Mucosa of stomach (tissue), 1 donor: ENCODE measurements around the gene PRKAR1B.

Source experiments
- H3K27me3 ChIP-seq: one replicate; pipeline ENCODE4 v1.7.0; 2013; ENCODE audit warnings: mild to moderate bottlenecking, low read length; ENCODE audit not compliant: control insufficient read depth, insufficient read depth
- H3K36me3 ChIP-seq: one replicate; pipeline ENCODE4 v1.7.0; 2013; ENCODE audit warnings: low read length; ENCODE audit not compliant: control insufficient read depth, insufficient read depth
- H3K4me1 ChIP-seq: one replicate; pipeline ENCODE4 v1.7.0; 2013; ENCODE audit warnings: mild to moderate bottlenecking, low read length; ENCODE audit not compliant: control insufficient read depth, insufficient read depth
- H3K4me3 ChIP-seq: one replicate; pipeline ENCODE4 v1.7.0; 2013; ENCODE audit warnings: low read length
- H3K9ac ChIP-seq: one replicate; pipeline ENCODE4 v1.7.0; 2013; ENCODE audit warnings: mild to moderate bottlenecking, low read length, moderate library complexity
- H3K9me3 ChIP-seq: one replicate; pipeline ENCODE4 v1.7.0; 2013; ENCODE audit warnings: mild to moderate bottlenecking, low read length, moderate library complexity; ENCODE audit not compliant: control insufficient read depth
- donor health status: Pancreatic carcinoma.

Gene PRKAR1B

DNA sequence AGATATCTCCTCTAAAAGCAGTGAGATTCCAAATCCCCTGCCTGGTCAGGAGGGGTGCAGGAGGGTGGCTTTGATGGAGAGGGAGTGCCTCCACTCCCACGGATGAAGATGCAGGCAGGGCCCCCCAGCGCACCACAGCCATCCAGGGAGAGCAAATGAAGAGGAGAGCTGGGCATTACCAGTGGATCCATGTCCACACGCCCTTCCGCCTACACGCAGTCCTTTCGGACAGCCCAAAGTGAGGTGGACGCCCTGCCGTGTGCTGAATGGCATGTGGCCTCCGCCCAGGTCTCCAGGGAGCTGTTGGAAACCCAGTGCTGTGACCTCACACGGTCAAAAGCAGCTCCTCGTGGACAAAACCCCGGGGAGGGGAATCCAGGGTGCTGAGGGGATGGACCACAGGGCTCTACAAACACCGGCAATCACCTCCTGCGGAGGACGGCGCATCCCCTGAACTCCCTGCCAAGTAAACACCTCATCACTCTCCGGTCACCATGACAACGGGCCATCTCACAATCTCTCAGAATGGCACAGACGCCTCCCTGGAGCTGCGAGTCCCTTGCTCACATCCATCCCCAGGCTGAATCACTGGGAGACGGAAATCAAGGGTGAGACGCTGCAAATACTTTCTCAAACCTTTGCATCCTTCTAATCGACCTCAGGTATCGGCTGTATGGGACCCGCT is 35.6 kb downstream of the PRKAR1B start:
- Histone ChIP-seq H3K9ac (no peak overlapping the region), H3K4me1 (no peaks in the 10 kb centered on the region), H3K4me3 (no peak overlapping the region), H3K27me3 (no peaks in the 10 kb centered on the region), H3K9me3 (no peaks in the 10 kb centered on the region), H3K36me3 (no peaks in the 10 kb centered on the region)

DNA sequence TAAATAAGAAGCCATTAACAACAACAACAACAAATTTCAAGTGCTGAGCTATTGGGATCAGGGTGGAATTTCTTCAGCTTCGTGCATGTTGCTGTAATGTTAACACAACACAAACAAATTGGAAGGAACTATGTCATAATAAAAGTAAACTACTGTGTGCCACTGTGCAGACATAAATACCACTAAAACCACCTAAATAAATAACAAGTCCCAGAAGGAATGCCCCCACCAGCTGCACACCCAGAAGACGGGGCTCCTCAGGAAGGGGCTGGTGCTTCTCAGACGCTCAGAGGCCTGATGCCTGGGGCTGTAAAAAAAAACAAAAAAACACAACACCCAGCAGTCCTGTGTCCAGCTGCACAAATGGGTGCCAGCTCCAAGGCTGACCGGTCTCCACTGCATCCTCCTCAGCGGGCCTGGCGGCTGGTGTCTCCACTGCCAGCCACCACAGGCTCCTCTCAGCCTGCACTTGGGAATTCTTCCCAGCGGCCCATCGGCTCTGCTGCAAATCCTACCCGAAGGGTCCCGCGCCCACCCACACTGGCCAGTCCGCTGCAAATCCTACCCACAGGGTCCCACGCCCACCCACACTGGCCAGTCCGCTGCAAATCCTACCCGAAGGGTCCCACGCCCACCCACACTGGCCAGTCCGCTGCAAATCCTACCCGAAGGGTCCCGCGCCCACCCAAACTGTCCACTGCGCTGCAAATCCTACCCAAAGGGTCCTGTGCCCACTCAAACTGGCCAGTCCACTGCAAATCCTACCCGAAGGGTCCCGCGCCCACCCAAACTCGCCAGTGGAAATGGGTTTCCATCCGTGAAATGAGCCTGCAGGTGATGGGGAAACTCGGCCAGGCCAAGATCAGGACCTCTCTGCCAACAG is 36.4 kb downstream of the PRKAR1B start:
- no peak overlapping the region for H3K9ac ChIP-seq
- H3K4me1 ChIP-seq: no peaks in the 10 kb centered on the region
- H3K9me3 ChIP-seq: no peaks in the 10 kb centered on the region
- no peak overlapping the region for H3K4me3 ChIP-seq
- H3K36me3 ChIP-seq: no peaks in the 10 kb centered on the region
- no peaks in the 10 kb centered on the region for H3K27me3 ChIP-seq

DNA sequence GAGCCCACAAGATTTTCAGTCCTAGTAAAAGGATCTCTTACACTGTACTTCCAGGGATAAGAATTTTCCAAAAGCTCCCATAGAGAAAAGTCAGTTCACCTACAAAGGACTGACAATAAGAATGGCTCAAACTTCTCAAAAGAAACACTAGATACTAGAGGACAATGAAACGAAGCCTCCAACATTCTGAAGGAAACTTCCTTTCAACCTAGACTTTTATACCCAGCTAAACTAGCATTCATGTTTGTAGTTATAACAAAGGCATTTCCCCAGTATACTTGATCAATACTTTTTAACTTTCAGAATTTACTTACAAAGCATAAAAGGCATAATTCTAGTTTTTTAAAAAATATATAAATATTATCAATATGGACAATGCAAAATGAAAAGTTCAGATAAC is 41.5 kb downstream of the PRKAR1B start:
- Histone ChIP-seq H3K4me3 (no peak overlapping the region), H3K9me3 (no peaks in the 10 kb centered on the region)

DNA sequence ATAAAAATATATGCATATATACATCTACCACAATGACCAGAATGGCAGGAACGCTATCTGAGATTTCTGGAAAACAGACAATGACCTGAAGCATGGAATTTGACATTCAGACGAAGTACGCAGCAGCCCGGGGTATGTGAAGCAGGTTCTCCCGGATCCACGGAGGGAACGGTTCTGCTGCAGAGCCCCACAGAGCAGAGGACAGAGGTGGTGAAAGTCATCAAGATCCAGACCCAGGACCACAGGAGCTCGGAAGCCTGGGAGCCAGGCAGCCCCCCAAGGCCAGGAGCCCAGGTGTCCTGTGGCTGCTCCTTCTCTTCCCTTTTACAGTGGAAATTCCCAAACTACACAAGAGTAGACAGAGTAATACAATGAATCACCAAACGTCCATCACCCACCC is 42.7 kb downstream of the PRKAR1B start:
- no peak overlapping the region for H3K9ac ChIP-seq
- H3K27me3 ChIP-seq: no peaks in the 10 kb centered on the region
- no peaks in the 10 kb centered on the region for H3K4me1 ChIP-seq
- no peaks in the 10 kb centered on the region for H3K9me3 ChIP-seq
- no peak overlapping the region for H3K4me3 ChIP-seq
- no peaks in the 10 kb centered on the region for H3K36me3 ChIP-seq

More for the DNA sequence above, 41.5 kb downstream of the PRKAR1B start:
- Histone ChIP-seq H3K9ac (no peak overlapping the region), H3K4me1 (no peaks in the 10 kb centered on the region), H3K36me3 (no peaks in the 10 kb centered on the region), H3K27me3 (no peaks in the 10 kb centered on the region)

DNA sequence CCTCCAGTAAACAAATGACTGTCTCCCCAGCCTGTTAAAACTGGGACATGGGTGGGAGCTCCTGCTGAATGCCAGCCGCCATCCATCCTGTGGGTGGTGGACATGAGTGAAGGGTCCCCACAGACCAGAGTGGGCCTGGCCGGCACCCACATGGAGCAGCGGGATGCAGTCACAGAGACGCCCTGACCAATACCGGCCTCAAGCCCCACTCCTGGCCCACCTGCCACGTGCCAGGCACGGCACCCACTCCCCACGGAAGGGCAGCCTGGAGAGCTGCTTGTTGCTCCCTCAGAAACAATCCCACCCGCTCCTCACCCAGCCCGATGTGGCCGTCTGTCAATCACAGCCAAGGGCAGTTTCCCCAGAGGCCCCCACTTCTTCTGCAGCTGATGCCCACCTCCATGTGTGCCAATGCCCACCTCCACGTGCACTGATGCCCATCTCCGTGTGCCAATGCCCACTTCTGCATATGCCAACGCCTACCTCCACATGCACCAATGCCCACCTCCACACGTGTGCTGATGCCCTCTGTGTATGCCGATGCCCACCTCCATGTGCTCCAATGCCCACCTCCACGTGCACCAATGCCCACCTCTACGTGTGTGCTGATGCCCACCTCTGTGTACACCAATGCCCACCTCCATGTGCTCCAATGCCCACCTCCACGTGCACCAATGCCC is 43.4 kb downstream of the PRKAR1B start:
- Histone ChIP-seq H3K4me1 (no peaks in the 10 kb centered on the region), H3K27me3 (no peaks in the 10 kb centered on the region), H3K9me3 (no peaks in the 10 kb centered on the region), H3K36me3 (no peaks in the 10 kb centered on the region), H3K9ac (no peak overlapping the region), H3K4me3 (no peak overlapping the region)

DNA sequence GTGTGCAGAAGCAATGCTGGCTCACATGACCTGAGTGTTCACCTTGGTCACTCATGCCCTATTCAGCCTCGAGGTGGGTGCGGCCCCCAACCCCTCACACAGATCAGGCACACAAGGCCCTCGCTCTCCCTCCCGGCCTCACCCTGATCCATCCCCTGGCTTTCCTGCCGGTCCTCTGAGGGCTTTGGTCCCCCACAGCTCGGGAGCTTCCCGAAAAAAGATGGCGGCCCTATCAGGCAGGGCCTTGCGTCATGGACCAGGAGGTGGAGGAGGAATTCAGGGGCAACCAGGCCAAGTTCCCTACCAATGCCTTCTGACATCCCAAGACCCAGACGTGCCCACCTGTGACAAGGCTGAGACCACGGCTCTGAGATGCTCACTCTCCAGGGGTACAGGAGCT is 44.3 kb downstream of the PRKAR1B start:
- no peaks in the 10 kb centered on the region for H3K4me1 ChIP-seq

DNA sequence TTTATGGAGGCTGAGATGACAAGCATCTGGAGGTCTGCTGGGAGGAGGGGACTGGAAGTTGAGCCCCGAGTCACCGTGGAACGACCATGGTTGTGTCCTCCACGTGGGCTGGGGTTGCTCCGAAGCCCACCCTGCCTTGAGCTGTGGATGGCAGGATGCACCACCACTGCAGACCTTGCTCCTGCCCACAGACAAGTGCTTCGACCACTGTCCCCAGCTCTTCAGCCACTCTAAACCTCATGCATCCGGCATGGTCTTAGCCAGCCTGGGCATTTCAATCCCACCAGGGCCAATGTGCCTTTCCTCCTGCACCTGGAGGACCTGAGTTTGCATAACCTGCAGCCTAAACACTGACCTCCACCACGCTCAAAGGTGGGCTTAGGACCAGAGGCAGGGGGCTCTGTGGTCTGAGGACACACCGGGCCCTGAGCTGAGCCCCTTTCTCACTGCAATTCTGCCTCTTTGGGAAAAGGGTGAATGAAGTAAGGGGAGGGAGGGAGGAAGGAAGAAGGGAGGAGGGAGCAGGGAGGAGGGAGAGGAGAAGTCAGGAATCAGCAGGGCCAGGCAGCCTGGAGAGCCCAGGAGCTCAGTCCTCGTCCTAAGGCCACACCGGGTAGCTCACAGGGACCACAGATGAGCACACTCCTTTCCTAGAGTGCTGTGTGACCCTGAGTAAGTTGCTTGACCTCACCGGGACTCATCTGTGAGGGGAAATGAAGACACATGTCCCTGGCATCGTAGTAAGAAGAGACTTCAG is 45.4 kb downstream of the PRKAR1B start:
- Histone ChIP-seq H3K9me3 (no peaks in the 10 kb centered on the region), H3K9ac (no peak overlapping the region), H3K4me3 (no peak overlapping the region), H3K36me3 (no peaks in the 10 kb centered on the region), H3K27me3 (no peaks in the 10 kb centered on the region), H3K4me1 (no peaks in the 10 kb centered on the region)

More for the DNA sequence above, 44.3 kb downstream of the PRKAR1B start:
- Histone ChIP-seq H3K27me3 (no peaks in the 10 kb centered on the region), H3K9ac (no peak overlapping the region), H3K36me3 (no peaks in the 10 kb centered on the region), H3K4me3 (no peak overlapping the region), H3K9me3 (no peaks in the 10 kb centered on the region)

DNA sequence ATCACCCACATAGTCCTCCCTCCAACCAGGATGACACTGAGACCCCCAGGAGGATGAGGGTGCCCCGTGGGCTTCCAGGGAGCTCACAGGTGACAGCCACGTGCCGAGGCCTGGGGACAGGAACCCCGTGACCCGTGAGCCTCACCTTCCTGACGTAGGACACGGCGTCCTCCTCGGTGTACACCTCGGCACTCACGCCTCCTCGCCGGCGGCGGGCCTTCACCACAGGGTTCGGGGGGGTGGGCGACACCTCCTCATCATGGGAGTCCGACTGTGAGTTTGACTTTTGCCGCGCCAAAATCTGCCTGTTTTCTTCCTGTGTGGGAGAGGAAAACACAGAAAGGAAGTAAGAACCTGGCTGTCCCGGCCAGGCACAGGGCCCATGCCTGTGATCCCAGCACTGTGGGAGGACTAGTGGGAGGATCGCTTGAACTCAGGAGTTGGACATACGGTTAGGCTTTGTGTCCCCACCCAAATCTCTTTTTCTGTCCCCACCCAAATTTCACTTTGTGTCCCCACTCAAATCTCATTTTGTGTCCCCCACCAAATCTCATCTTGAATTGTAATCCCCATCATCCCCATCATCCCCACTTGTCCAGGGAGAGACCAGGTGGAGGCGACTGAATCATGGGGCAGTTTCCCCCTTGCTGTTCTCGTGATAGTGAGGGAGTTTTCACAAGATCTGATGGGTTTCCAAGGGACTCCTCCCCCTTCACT is 46.5 kb downstream of the PRKAR1B start:
- no peak overlapping the region for H3K9ac ChIP-seq
- no peaks in the 10 kb centered on the region for H3K27me3 ChIP-seq
- H3K9me3 ChIP-seq: no peaks in the 10 kb centered on the region
- H3K4me1 ChIP-seq: no peaks in the 10 kb centered on the region
- no peaks in the 10 kb centered on the region for H3K36me3 ChIP-seq
- H3K4me3 ChIP-seq: no peak overlapping the region

DNA sequence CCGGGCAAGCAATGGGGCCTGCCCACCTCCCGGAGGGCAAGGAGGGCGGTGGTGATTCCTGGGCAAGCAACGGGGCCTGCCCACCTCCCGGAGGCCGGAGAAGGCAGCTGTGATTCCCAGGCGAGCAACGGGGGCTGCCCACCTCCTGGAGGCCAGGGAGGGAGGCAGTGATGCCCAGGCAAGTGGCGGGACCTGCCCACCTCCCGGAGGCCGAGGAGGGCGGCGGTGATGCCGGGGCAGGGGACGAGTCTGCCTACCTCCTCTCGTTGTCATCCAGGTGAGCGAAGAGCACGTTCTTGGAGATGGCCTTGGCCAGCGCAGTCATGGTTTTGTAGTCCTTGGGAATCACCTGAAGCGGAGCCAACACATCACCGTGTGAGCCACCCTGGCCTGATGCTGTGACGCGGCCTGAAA is 50.1 kb downstream of the PRKAR1B start:
- Histone ChIP-seq H3K4me3 (no peak overlapping the region), H3K27me3 (no peaks in the 10 kb centered on the region), H3K9ac (no peak overlapping the region), H3K4me1 (no peaks in the 10 kb centered on the region), H3K36me3 (no peaks in the 10 kb centered on the region), H3K9me3 (no peaks in the 10 kb centered on the region)

DNA sequence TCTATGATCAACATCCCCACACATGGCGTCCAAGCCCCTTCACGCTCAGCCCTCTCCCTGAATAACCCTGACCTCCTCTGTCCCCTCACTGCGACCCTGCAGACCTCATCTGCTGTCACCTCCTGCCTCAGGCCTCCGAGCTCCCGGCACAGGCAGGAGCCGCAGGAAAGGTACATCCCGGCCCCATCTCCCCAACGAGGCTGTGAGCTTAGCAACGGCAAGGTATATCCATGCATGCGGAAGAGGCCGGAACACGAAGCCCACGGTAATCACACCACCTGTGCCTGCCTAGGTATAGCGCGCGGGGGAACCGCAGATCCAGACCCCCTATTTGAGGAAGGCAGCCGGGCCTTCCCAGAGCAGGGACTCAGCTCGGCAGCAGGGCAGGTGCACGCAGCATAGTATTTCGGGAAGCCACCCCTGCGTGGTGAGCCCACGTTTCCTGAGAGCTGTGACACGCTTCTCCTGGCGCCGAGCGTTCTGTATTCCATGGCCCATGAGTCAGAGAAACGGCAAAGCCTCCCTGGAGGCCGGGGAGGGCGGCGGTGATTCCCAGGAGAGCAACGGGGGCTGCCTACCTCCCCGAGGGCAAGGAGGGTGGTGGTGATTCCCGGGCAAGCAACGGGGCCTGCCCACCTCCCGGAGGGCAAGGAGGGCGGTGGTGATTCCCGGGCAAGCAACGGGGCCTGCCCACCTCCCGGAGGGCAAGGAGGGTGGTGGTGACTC is 50.7 kb downstream of the PRKAR1B start:
- Histone ChIP-seq H3K4me1 (no peaks in the 10 kb centered on the region), H3K9ac (no peak overlapping the region), H3K4me3 (no peak overlapping the region), H3K36me3 (no peaks in the 10 kb centered on the region), H3K9me3 (no peaks in the 10 kb centered on the region), H3K27me3 (no peaks in the 10 kb centered on the region)
